ENCODE data around the gene SURF4.

SURF4 gene

DNA sequence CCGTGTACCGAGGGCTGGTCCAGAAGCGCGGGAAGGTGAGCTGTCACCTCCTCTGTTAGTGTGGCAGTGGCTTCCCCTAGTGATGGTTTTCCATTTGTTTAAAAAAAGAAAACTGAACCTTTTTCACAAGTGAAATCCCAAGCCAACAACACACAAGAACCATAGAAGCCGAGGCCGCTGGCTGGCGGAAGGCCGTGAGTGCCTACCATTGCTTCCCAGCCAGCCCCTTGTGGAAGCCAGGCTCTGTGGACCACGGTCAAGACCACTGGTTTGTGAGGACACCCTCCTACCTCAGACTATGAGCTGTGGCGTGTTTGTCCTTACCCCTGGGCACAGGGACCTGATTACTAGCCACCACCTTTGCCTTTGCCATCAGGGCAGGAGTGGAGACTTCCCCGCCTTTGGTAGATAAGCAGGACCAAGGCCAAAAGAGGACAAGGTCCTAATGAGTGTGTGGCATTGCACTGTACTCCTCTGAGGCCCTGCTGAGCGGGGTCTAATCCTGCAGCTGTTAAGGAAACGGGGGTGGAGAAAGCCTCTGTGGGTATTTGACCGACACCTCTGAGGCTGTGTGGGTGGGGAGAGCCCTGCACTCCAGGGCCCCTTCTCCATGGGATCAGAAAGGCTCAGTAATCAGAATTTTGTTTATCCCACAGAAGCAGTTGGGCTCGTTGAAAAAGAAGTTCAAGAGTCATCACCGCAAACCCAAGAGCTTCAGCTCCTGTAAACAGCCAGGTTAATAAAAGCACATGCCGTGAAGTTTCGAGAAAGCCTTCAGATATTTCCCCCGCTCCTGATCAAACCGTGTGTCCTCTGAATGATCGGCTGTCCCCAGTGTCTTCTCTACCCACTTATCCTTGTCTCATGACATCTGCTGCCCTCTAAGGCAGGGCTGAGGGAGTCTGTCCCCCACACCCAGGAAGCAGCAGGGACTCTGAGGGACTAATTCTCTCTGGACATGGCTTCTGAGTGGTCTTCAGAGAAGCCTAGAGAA is 15.2 kb downstream of the SURF4 start:
- H3K27ac ChIP-seq (ENCODE audit: low read depth, low read length) = no peak overlapping the region
- H3K9me2 ChIP-seq (replicated peaks; ENCODE audit: control insufficient read depth, low read length) = no peaks in the 10 kb centered on the region
- H4K20me1 ChIP-seq (ENCODE audit: control insufficient read depth, insufficient read depth, low read depth, low read length) = 0 out of 2 replicates have a peak, but pooled peaks cover 3% of the 10 kb centered on the region
- H3K9me3 ChIP-seq (ENCODE audit: control insufficient read depth, insufficient read depth, low read length) = no peaks in the 10 kb centered on the region
- H3F3A ChIP-seq (ENCODE audit: control insufficient read depth, insufficient read depth) = peaks cover 10% of the 10 kb centered on the region; the same call in 1 of the 2 replicates
- H3K36me3 ChIP-seq (ENCODE audit: control insufficient read depth, low read length) = peaks cover 66% of the 10 kb centered on the region
- no peaks in the 10 kb centered on the region for H3K27me3 ChIP-seq (ENCODE audit: control insufficient read depth, low read length)
- no peak overlapping the region for H3K4me3 ChIP-seq (ENCODE audit: low read length)
- TF ChIP-seq, protein P1, sequence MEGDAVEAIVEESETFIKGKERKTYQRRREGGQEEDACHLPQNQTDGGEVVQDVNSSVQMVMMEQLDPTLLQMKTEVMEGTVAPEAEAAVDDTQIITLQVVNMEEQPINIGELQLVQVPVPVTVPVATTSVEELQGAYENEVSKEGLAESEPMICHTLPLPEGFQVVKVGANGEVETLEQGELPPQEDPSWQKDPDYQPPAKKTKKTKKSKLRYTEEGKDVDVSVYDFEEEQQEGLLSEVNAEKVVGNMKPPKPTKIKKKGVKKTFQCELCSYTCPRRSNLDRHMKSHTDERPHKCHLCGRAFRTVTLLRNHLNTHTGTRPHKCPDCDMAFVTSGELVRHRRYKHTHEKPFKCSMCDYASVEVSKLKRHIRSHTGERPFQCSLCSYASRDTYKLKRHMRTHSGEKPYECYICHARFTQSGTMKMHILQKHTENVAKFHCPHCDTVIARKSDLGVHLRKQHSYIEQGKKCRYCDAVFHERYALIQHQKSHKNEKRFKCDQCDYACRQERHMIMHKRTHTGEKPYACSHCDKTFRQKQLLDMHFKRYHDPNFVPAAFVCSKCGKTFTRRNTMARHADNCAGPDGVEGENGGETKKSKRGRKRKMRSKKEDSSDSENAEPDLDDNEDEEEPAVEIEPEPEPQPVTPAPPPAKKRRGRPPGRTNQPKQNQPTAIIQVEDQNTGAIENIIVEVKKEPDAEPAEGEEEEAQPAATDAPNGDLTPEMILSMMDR (IDR thresholded peaks at IDR 0.05; ENCODE audit: low read depth, low read length, poor library complexity, severe bottlenecking) = no peak
- TF ChIP-seq EZH2phosphoT487 (IDR thresholded peaks at IDR 0.05; ENCODE audit: borderline replicate concordance, low read length) = no peak
- peaks cover 12% of the 10 kb centered on the region for H3K4me1 ChIP-seq (ENCODE audit: control insufficient read depth, low read length)
- H3K4me2 ChIP-seq (ENCODE audit: low read length) = no peak overlapping the region
- H3K79me2 ChIP-seq (ENCODE audit: control insufficient read depth, low read length) = peaks cover 17% of the 10 kb centered on the region

DNA sequence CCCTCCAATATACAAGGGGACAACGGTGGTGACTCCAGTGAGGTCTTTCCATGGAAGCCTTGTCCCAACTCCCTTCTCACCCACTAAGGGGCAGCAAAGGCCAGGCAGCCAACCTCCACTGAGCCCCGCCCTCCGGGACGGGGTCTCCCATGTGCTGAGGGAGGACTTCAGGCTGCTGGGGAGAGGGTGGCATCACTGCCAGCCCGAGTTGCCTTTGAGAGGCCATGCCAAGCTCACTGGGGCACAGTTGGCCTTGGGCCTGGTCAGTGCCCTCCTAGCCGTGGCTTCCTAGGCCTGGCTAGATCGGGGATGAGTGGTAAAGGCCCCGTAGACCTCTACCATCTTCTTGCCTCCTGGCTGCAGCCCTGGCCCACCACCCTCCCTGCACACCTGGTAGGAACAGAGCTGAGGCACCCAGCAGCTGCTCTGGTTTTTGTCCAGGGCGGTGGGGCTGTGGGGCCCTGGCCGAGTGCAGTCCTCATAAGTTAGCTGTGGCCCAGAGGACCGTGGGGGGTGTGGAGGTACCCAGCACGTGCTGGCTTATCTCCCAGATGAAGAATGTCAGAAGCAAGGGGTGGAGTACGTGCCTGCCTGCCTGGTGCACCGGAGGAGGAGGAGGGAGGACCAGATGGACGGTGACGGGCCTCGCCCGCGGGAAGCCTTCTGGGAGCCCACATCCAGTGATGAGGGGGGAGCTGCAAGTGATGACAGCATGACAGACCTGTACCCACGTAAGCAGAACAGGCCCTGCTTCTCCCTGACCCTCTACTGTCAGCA is 16.3 kb downstream of the SURF4 start:
- Histone ChIP-seq H3K4me2 (ENCODE audit: low read length) (no peak overlapping the region), H3K36me3 (ENCODE audit: control insufficient read depth, low read length) (peaks cover 55% of the 10 kb centered on the region)

GRCh38 chr9:133357656-133358055 is 18.2 kb downstream of the SURF4 start:
- H3K9me2 ChIP-seq (replicated peaks; ENCODE audit: control insufficient read depth, low read length) = no peaks in the 10 kb centered on the region
- peaks cover 38% of the 10 kb centered on the region for H3F3A ChIP-seq (ENCODE audit: control insufficient read depth, insufficient read depth)
- H3K9me3 ChIP-seq (ENCODE audit: control insufficient read depth, insufficient read depth, low read length) = no peaks in the 10 kb centered on the region
- H3K4me2 ChIP-seq (ENCODE audit: low read length) = peak overlapping the region; percentile 81
- H3K79me2 ChIP-seq (ENCODE audit: control insufficient read depth, low read length) = peaks cover 31% of the 10 kb centered on the region
- peak overlapping the region; percentile 95; the same call in 1 of the 2 replicates for H3K4me3 ChIP-seq (ENCODE audit: low read length)
- no peaks in the 10 kb centered on the region for H3K27me3 ChIP-seq (ENCODE audit: control insufficient read depth, low read length)
- TF ChIP-seq, protein P1 (IDR thresholded peaks at IDR 0.05; ENCODE audit: low read depth, low read length, poor library complexity, severe bottlenecking) = no peak
- no peak for TF ChIP-seq EZH2phosphoT487 (IDR thresholded peaks at IDR 0.05; ENCODE audit: borderline replicate concordance, low read length)
- peaks cover 50% of the 10 kb centered on the region for H3K36me3 ChIP-seq (ENCODE audit: control insufficient read depth, low read length)
- no peak overlapping the region for H3K27ac ChIP-seq (ENCODE audit: low read depth, low read length)
- peaks cover 29% of the 10 kb centered on the region for H3K4me1 ChIP-seq (ENCODE audit: control insufficient read depth, low read length)
- H4K20me1 ChIP-seq (ENCODE audit: control insufficient read depth, insufficient read depth, low read depth, low read length) = no peaks in the 10 kb centered on the region

More for the DNA sequence above, 16.3 kb downstream of the SURF4 start:
- Histone ChIP-seq H3F3A (ENCODE audit: control insufficient read depth, insufficient read depth) (peaks cover 19% of the 10 kb centered on the region), H3K9me3 (ENCODE audit: control insufficient read depth, insufficient read depth, low read length) (no peaks in the 10 kb centered on the region), H3K4me3 (ENCODE audit: low read length) (no peak overlapping the region), H3K27ac (ENCODE audit: low read depth, low read length) (no peak overlapping the region), H3K9me2 (replicated peaks; ENCODE audit: control insufficient read depth, low read length) (no peaks in the 10 kb centered on the region), H3K79me2 (ENCODE audit: control insufficient read depth, low read length) (peaks cover 28% of the 10 kb centered on the region), H3K4me1 (ENCODE audit: control insufficient read depth, low read length) (peaks cover 23% of the 10 kb centered on the region), H3K27me3 (ENCODE audit: control insufficient read depth, low read length) (no peaks in the 10 kb centered on the region), H4K20me1 (ENCODE audit: control insufficient read depth, insufficient read depth, low read depth, low read length) (0 out of 2 replicates have a peak, but pooled peaks cover 3% of the 10 kb centered on the region)
- no peak for TF ChIP-seq EZH2phosphoT487 (IDR thresholded peaks at IDR 0.05; ENCODE audit: borderline replicate concordance, low read length)
- TF ChIP-seq, protein P1 (IDR thresholded peaks at IDR 0.05; ENCODE audit: low read depth, low read length, poor library complexity, severe bottlenecking) = peak; percentile 34
